Gastroesophageal sphincter (tissue), 4 donors: ENCODE measurements around the gene TWIST2. TPM values are rescaled to one million over a fixed set of nuclear protein-coding genes. Genes with fewer than 3 reads are reported as not detected.

Experiments
- ATAC-seq: fragments of 150-250 bp; one replicate; pipeline ENCODE4 v1.9.1; 2016; ENCODE audit warnings: mild to moderate bottlenecking, moderate library complexity
- H3K27ac ChIP-seq, 4 donors: fragments of 200-600 bp; sonication (generic) in 3 of 4; 1 replicate in 3 of 4; 2 replicates in 1 of 4; pipeline ENCODE4 v1.5.1; 2016 to 2019
- H3K27me3 ChIP-seq: fragments of 200-600 bp; sonication (generic); one replicate; pipeline ENCODE4 v1.5.1; 2019
- H3K36me3 ChIP-seq, 2 donors: fragments of 200-600 bp; sonication (generic); one replicate each; pipeline ENCODE4 v1.5.1; 2019; ENCODE audit warnings: control low read depth in 1 of 2
- H3K4me1 ChIP-seq, 3 donors: fragments of 200-600 bp; sonication (generic); 1 replicate in 2 of 3; 2 replicates in 1 of 3; pipeline ENCODE4 v1.5.1; 2016 to 2019; ENCODE audit warnings: control low read depth in 2 of 3
- H3K4me3 ChIP-seq, 2 donors: fragments of 200-600 bp; sonication (generic); one replicate each; pipeline ENCODE4 v1.5.1; 2019; ENCODE audit warnings: mild to moderate bottlenecking in 1 of 2, moderate library complexity in 1 of 2
- H3K9me3 ChIP-seq, 3 donors: fragments of 200-600 bp; sonication (generic); one replicate each; pipeline ENCODE4 v1.5.1; 2017 to 2019; ENCODE audit warnings: control low read depth in 2 of 3
- EP300 ChIP-seq: sonication (generic); formaldehyde crosslinking; IDR thresholded peaks from one replicate; pipeline ENCODE4 v1.6.1; 2017; ENCODE audit warnings: antibody characterized with exemption, mild to moderate bottlenecking
- POLR2A ChIP-seq, 2 donors: fragments of 450-650 bp; IDR thresholded peaks; one replicate each; pipeline ENCODE4 v1.6.1; 2017; ENCODE audit warnings: antibody characterized with exemption in 2 of 2, mild to moderate bottlenecking in 2 of 2, moderate library complexity in 1 of 2
- POLR2AphosphoS5 ChIP-seq: sonication (generic); formaldehyde crosslinking; IDR thresholded peaks from one replicate; pipeline ENCODE4 v1.6.1; 2017; ENCODE audit warnings: antibody characterized with exemption
- WGBS, 2 donors: methylation state at CpG; one replicate each; pipeline ENCODE4 v1.1.5; 2018; ENCODE audit warnings: low coverage in 1 of 2; 5-methylcytosine and 5-hydroxymethylcytosine counted together
- total RNA-seq, 4 donors: library from RNA; depleted of rRNA; stranded (reverse); fragments of >200 nt; gene quantifications; one replicate each; pipeline ENCODE4 v1.1.0, GENCODE V29; 2016
- TF ChIP-seq, protein P1 (sequence below), 4 experiments: fragments of 200-600 bp in 2 of 4; fragments of 450-650 bp in 2 of 4; sonication (generic) in 1 of 4; IDR thresholded peaks; one replicate each; pipeline ENCODE4 v1.5.1; 2017 to 2019; ENCODE audit warnings: antibody characterized with exemption in 4 of 4, mild to moderate bottlenecking in 2 of 4, moderate library complexity in 2 of 4

The TWIST2 gene
- total RNA-seq, 4 donors from 2014 or later, result 17.7 to 69.6 (median 45.2) TPM

DNA sequence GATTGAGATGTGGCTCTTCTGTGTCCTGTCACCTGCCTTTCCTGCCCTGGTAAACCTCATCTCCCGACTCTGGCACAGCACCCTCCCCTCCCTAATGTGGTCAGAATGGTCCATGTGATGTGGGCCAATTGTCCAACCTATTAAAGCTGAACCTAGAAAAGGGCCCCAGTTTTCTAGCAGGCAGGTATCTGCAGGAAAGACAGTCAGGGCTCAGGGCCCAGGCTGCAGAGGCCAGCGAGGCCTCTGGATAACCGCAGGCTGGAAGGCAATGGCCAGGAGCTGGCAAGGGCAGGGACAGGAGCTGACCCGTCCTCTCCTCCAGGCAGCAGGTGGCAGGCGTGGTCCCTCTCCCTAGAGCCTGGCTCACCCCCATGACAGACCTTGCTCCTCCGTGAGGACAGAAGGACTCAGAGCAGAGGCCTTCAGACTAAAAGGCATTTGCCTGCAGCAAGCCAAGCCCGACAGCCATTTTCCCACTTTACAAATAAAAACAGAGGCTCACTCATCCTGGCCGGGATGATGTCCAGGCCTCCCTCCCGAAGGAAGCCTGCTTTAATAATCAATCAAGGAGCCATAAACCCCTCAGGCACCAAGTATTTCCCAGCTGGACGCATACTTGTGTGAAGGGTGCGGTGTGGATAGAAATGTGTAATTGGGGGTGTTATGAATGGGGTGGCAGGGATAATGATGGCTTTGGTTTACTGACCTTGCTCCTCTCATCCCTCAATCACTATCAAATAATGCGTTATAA, 107.1 kb downstream of the TWIST2 start:
- no peak for ATAC-seq

DNA sequence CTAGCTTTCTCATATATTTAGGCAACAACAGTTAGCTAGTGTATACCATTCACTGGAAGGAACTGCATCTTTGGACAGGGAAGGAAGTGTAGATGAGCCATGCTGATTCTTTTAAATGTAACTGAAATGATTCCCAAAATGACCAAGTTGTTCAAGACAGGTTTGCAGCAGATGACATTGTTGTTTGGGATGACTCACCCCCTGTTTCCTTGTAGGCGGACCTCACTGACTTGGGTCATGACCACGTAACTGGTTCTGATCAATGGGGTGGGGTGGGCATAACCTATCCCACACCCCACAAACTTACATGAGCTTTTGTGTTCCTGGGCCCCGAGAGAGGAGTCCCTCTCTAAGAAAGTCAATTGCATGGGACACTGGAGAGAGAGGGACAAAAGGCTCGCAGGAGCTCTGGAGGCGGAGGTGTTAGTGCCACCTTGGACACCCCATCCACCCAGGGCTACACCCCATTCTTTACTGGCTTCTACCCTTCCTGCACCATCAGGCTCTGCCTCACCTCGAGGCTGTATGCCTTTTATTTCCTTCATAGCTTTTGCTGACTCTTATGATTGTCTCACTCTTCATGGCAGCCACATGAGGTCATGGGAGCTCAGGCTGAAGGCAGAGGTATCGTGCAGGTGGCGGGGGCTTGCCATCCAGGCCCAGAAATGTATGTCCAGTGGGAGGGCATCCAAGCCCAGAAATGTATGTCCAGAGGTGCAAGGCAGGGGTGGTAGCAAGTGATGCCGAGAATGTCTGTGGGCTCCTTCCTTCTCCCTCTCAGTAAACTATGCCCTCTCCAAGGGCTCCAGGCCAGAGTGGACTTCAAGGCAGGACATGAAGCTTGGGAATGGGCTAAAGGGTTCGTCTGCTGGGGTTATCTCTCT, 108.0 kb downstream of the TWIST2 start:
- no peak overlapping the region for H3K27ac ChIP-seq
- no peak for ATAC-seq
- TF ChIP-seq EP300, result no peak
- TF ChIP-seq, protein P1, sequence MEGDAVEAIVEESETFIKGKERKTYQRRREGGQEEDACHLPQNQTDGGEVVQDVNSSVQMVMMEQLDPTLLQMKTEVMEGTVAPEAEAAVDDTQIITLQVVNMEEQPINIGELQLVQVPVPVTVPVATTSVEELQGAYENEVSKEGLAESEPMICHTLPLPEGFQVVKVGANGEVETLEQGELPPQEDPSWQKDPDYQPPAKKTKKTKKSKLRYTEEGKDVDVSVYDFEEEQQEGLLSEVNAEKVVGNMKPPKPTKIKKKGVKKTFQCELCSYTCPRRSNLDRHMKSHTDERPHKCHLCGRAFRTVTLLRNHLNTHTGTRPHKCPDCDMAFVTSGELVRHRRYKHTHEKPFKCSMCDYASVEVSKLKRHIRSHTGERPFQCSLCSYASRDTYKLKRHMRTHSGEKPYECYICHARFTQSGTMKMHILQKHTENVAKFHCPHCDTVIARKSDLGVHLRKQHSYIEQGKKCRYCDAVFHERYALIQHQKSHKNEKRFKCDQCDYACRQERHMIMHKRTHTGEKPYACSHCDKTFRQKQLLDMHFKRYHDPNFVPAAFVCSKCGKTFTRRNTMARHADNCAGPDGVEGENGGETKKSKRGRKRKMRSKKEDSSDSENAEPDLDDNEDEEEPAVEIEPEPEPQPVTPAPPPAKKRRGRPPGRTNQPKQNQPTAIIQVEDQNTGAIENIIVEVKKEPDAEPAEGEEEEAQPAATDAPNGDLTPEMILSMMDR (IDR thresholded peaks at IDR 0.05), result no peak
- TF ChIP-seq POLR2AphosphoS5, result no peak
- TF ChIP-seq POLR2A (IDR thresholded peaks at IDR 0.05), result no peak
- 82 to 89% methylated on average over 7 of the region's 10 CpGs for WGBS, 2 donors
- H3K36me3 ChIP-seq, result no peaks in the 10 kb centered on the region
- peaks cover 14% of the 10 kb centered on the region for H3K27me3 ChIP-seq
- no peaks in the 10 kb centered on the region for H3K4me1 ChIP-seq
- peaks cover 0 to 8% (median 0%) of the 10 kb centered on the region in 3 donors for H3K9me3 ChIP-seq
- no peak overlapping the region for H3K4me3 ChIP-seq

More for the DNA sequence above, 107.1 kb downstream of the TWIST2 start:
- H3K4me3 ChIP-seq, result no peak overlapping the region
- no peaks in the 10 kb centered on the region for H3K4me1 ChIP-seq
- no peak overlapping the region for H3K27ac ChIP-seq
- no peaks in the 10 kb centered on the region for H3K9me3 ChIP-seq
- H3K36me3 ChIP-seq, result no peaks in the 10 kb centered on the region
- 39 to 65% methylated on average over 4 to 8 of the region's 12 CpGs for WGBS, 2 donors
- TF ChIP-seq, protein P1 (IDR thresholded peaks at IDR 0.05), result no peak
- TF ChIP-seq EP300 (no peak), POLR2AphosphoS5 (no peak), POLR2A (IDR thresholded peaks at IDR 0.05) (no peak)
- peaks cover 14% of the 10 kb centered on the region for H3K27me3 ChIP-seq

DNA sequence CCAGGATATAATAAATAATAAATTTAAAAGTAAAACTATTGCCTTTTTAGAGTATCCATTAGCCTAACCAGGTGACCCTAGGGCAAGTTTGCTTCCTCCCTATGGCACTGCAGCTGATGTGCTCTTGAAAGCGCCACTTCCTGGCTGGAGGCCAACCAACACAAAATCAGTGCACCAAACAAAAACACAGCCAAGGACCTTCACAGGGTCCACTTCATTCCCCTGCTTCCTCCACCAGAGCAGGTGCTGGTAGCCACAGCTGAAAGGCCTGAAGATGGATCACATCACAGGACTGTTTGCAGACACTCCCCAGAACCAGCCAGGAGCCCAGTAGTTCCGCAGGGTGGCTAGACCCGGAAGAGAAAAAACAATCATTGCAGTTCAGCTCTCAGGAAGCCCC, 108.8 kb downstream of the TWIST2 start:
- Histone ChIP-seq H3K9me3 (peaks cover 0 to 11% (median 0%) of the 10 kb centered on the region in 3 donors), H3K27ac (no peak overlapping the region), H3K4me3 (no peak overlapping the region), H3K27me3 (peaks cover 14% of the 10 kb centered on the region), H3K36me3 (no peaks in the 10 kb centered on the region), H3K4me1 (no peaks in the 10 kb centered on the region)
- ATAC-seq, result no peak
- whole genome bisulfite sequencing, 2 donors, result 40 to 100% methylated on average over 1 of the region's 3 CpGs
- TF ChIP-seq POLR2AphosphoS5 (no peak), POLR2A (IDR thresholded peaks at IDR 0.05) (no peak), EP300 (no peak)
- TF ChIP-seq, protein P1 (IDR thresholded peaks at IDR 0.05), result no peak
